OCI-LY1 (cell line): ENCODE data around the gene TUBA4A.

Source experiments
- CTCF ChIP-seq: fragments of 200-600 bp; sonication (generic), shearing (Covaris generic); IDR thresholded peaks from 2 replicates; pipeline ENCODE4 v1.5.1; 2017; ENCODE audit warnings: mild to moderate bottlenecking, antibody characterized with exemption, low read length, moderate library complexity, mixed read lengths
- EZH2 ChIP-seq: fragments of 200-600 bp; sonication (generic), shearing (Covaris generic); IDR thresholded peaks from 2 replicates; pipeline ENCODE4 v1.8.0; 2017; ENCODE audit warnings: borderline replicate concordance, mixed run types, mild to moderate bottlenecking, antibody characterized with exemption, low read length, moderate library complexity, mixed read lengths

DNA sequence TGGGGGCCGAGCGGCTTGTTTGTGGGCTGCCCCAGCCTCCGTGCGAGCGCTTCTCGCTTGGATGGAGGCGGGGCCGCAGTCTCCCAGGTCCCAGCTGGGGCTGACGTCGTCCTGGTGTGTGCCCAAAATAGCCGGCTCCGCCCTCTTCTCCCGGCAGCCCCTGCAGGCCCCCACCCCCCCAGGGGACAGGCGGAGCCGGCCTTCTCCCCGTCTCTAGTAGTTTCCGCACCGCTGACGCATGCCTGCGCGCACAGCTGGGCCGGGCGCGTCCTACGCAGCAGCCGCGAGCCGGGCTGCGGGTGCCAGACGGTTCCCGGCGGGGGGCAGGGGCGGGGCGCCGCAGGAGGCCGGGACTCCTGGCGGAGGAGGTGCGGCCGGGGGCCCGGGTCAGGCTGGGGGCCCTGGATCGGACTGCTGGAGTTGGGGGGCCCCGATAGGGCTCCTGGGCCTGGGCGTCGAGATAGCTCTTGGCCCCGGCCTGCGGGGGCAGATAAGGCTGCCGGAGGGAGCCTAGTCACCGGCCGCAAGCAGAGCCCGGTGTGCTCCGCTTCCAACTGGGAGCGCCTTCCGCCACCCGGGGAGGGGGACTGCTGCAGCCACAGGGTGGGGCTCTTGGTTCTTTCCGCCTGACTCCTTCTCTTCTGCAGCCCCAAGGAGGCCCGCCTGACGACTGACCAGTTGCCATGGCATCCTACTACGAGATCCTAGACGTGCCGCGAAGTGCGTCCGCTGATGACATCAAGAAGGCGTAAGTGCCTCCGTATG is 25.6 kb upstream of the TUBA4A start, which contains the start of gene DNAJB2:
- TF ChIP-seq CTCF (no peak), EZH2 (no peak)
